PC-3 (cell line): ENCODE data around the gene PEX14. TPM values are rescaled to one million over a fixed set of nuclear protein-coding genes. Genes with fewer than 3 reads are reported as not detected.

ENCODE experiments used
- ATAC-seq: fragments of 200-7000 bp; cut with Tn5 transposase; 2 replicates; pipeline ENCODE4 v1.9.1; 2020; ENCODE audit warnings: mild to moderate bottlenecking, moderate library complexity
- BruUV-seq: library from RNA; stranded (reverse); fragments of 400-500 nt; replicated peaks from 2 replicates; lab custom pipeline; 2021; lab: Mats Ljungman, UMichigan
- CTCF ChIA-PET: fragments of 300-600 bp; sonication (Branson Sonifier 250); formaldehyde crosslinking; loops from one replicate; lab custom pipeline; 2022; ENCODE audit warnings: antibody characterized with exemption; lab: Charles Lee
- POLR2A ChIA-PET: fragments of 300-600 bp; sonication (Branson Sonifier 250); formaldehyde crosslinking; loops from one replicate; lab custom pipeline; 2022; ENCODE audit warnings: antibody characterized with exemption; ENCODE audit not compliant: unreplicated experiment; lab: Charles Lee
- DNase-seq: peaks from one replicate; pipeline ENCODE4 v3.0.0-alpha.2; 2015
- H2AFZ ChIP-seq: fragments of 300-600 bp; sonication (generic); 2 replicates; pipeline ENCODE4 v1.6.0; 2016; ENCODE audit warnings: antibody characterized with exemption, low read length
- H3F3A ChIP-seq: fragments of 300-600 bp; sonication (generic); one replicate; pipeline ENCODE4 v1.6.0; 2017; ENCODE audit warnings: antibody characterized with exemption, low read length, control low read depth, mild to moderate bottlenecking; ENCODE audit not compliant: unreplicated experiment
- H3K27ac ChIP-seq: fragments of 300-600 bp; sonication (generic); 2 replicates; pipeline ENCODE4 v1.5.1; 2016; ENCODE audit warnings: mild to moderate bottlenecking, low read length
- H3K27me3 ChIP-seq: fragments of 300-600 bp; sonication (generic); 2 replicates; pipeline ENCODE4 v1.6.1; 2016; ENCODE audit warnings: low read length, mixed read lengths
- H3K36me3 ChIP-seq: fragments of 300-600 bp; sonication (generic); 2 replicates; pipeline ENCODE4 v1.6.1; 2016; ENCODE audit warnings: low read depth, mixed run types, low read length, mixed read lengths
- H3K4me1 ChIP-seq: fragments of 300-600 bp; sonication (generic); 2 replicates; pipeline ENCODE4 v1.5.1; 2016; ENCODE audit warnings: low read length; ENCODE audit not compliant: insufficient read depth
- H3K4me2 ChIP-seq: fragments of 300-600 bp; sonication (generic); 2 replicates; pipeline ENCODE4 v1.6.0; 2016; ENCODE audit warnings: low read length
- H3K4me3 ChIP-seq: fragments of 300-600 bp; sonication (generic); 2 replicates; pipeline ENCODE4 v1.5.1; 2016; ENCODE audit warnings: mild to moderate bottlenecking, low read length, mixed read lengths
- H3K79me2 ChIP-seq: fragments of 300-600 bp; sonication (generic); 2 replicates; pipeline ENCODE4 v1.6.1; 2017; ENCODE audit warnings: low read length, mixed read lengths
- H3K9ac ChIP-seq: fragments of 300-600 bp; sonication (generic); 2 replicates; pipeline ENCODE4 v1.6.0; 2016; ENCODE audit warnings: mild to moderate bottlenecking, low read length
- H3K9me2 ChIP-seq: fragments of 300-600 bp; sonication (generic); replicated peaks from 2 replicates; pipeline ENCODE4 v1.6.1; 2016; ENCODE audit warnings: mixed run types, low read length, mixed read lengths
- H3K9me3 ChIP-seq: fragments of 300-600 bp; sonication (generic); 2 replicates; pipeline ENCODE4 v1.6.1; 2016; ENCODE audit warnings: low read length, mixed read lengths
- H4K20me1 ChIP-seq: fragments of 300-600 bp; sonication (generic); 2 replicates; pipeline ENCODE4 v1.6.1; 2016; ENCODE audit warnings: low read length, mixed read lengths
- CTCF ChIP-seq: fragments of 300-600 bp; sonication (generic); conservative IDR thresholded peaks from 2 replicates; pipeline ENCODE4 v1.5.1; 2017; ENCODE audit warnings: antibody characterized with exemption, low read depth, mild to moderate bottlenecking, low read length
- EZH2 ChIP-seq: fragments of 300-600 bp; sonication (generic); IDR thresholded peaks from one replicate; pipeline ENCODE4 v1.6.1; 2017; ENCODE audit warnings: antibody characterized with exemption, mild to moderate bottlenecking, low read length; ENCODE audit not compliant: unreplicated experiment
- EZH2phosphoT487 ChIP-seq: fragments of 300-600 bp; sonication (generic); IDR thresholded peaks from 2 replicates; pipeline ENCODE4 v1.6.1; 2018; ENCODE audit warnings: mild to moderate bottlenecking, antibody characterized with exemption, low read length, borderline replicate concordance
- intact Hi-C: fragments of 100-400 bp; cut with micrococcal nuclease; formaldehyde crosslinking; loops from 2 replicates; pipeline ENCODE4 v1.9.0; 2023
- total RNA-seq: library from RNA; depleted of rRNA; stranded (reverse); fragments of >200 nt; gene quantifications from 2 replicates; pipeline ENCODE4 v1.2.3, GENCODE V29; 2014

PEX14 gene
- total RNA-seq, 1 experiment from 2014 or later, result 24.9 TPM

- Histone ChIP-seq H3K9me3 (no peaks in the 10 kb centered on the region), H3K27me3 (no peaks in the 10 kb centered on the region), H3K79me2 (peaks cover 94% of the 10 kb centered on the region), H3K4me3 (no peak overlapping the region), H3K9me2 (no peaks in the 10 kb centered on the region), H3K36me3 (peaks cover 16% of the 10 kb centered on the region; the same call in 1 of the 2 replicates), H3K9ac (no peak overlapping the region), H3K4me2 (no peak overlapping the region), H3F3A (no peaks in the 10 kb centered on the region), H2AFZ (no peak overlapping the region), H4K20me1 (peaks cover 10% of the 10 kb centered on the region; the same call in 1 of the 2 replicates), H3K4me1 (peaks cover 4% of the 10 kb centered on the region; the same call in 1 of the 2 replicates), H3K27ac (no peak overlapping the region)
- CTCF ChIA-PET, result interaction anchor here (1.0 to 1.4 kb wide), 3 partner anchors 8 to 117 kb away, joined by 3 to 5 read pairs (median 4); no protein-coding TSS in a partner anchor
- intact Hi-C loops, result loop anchor here (1.0 kb wide), 2 partner anchors 64 to 117 kb away; partner anchors contain the start of gene CENPS
- POLR2A ChIA-PET, result no interaction called here
- DNase-seq, result no peak
- no TSS peak for BruUV-seq
- TF ChIP-seq EZH2phosphoT487 (no peak), CTCF (no peak), EZH2 (no peak)
- no peak for ATAC-seq
Observed at GRCh38 chr1:10494418-10494753, 19.6 kb downstream of the PEX14 start.

GRCh38 chr1:10494754-10495474 is 20.2 kb downstream of the PEX14 start:
- CTCF ChIA-PET, result interaction anchor here (0.6 to 1.4 kb wide), 6 partner anchors 9 to 1695 kb away, joined by 3 to 5 read pairs (median 3); no protein-coding TSS in a partner anchor

More at GRCh38 chr1:10494754-10495474, 20.2 kb downstream of the PEX14 start:
- Histone ChIP-seq H3K4me3 (no peak overlapping the region), H2AFZ (no peak overlapping the region), H3K9me2 (no peaks in the 10 kb centered on the region), H3K4me1 (peaks cover 4% of the 10 kb centered on the region; the same call in 1 of the 2 replicates), H3K9ac (no peak overlapping the region), H3K27ac (no peak overlapping the region), H3F3A (no peaks in the 10 kb centered on the region), H4K20me1 (peaks cover 10% of the 10 kb centered on the region; the same call in 1 of the 2 replicates), H3K79me2 (peaks cover 94% of the 10 kb centered on the region), H3K36me3 (peaks cover 16% of the 10 kb centered on the region; the same call in 1 of the 2 replicates), H3K9me3 (no peaks in the 10 kb centered on the region), H3K4me2 (peak overlapping the region; percentile 58), H3K27me3 (no peaks in the 10 kb centered on the region)
- no TSS peak for BruUV-seq
- intact Hi-C loops, result loop anchor here (1.0 kb wide), 2 partner anchors 65 to 118 kb away; partner anchors contain the start of gene CENPS
- ATAC-seq (peak; percentile 96), DNase-seq (peak; percentile 75)
- TF ChIP-seq EZH2, result no peak
- peak; percentile 94 for TF ChIP-seq CTCF
- POLR2A ChIA-PET, result no interaction called here
